GM18873 (cell line): ENCODE results near the gene COL13A1.

Source experiments
- ATAC-seq: cut with Tn5 transposase; IDR thresholded peaks from one replicate; pipeline ENCODE4 v1.9.1; 2021; ENCODE audit warnings: mild to moderate bottlenecking, moderate library complexity, moderate number of reproducible peaks; ENCODE audit not compliant: unreplicated experiment, low FRiP score

The COL13A1 gene

GRCh38 chr10:69801434-69802315 is at the start of gene COL13A1:
Gene COL13A1 (plus strand): TSS chr10:69801906. CDS start chr10:69802424, 518 bp downstream.
- ATAC-seq = no peak

DNA sequence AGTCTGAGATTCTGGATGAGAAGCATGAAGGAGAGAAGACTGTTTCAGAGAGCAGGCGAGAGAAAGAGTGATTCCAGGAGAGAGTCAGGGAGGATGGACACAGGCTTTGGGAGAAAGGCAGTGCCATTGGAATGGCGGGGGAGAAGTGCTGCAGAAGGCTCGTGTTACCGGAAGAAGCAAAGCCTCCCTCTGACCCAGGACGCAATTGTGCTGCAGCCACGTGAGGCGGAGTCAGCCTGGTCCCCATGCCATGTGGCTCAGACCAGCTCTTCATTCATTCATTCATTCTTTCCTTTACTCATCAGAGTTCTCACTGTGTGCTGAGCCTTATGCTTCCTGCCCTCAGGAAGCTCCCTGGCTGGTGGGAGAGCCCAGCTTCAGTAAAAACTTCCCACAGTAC is 49.2 kb upstream of the COL13A1 start:
- no peak for ATAC-seq

DNA sequence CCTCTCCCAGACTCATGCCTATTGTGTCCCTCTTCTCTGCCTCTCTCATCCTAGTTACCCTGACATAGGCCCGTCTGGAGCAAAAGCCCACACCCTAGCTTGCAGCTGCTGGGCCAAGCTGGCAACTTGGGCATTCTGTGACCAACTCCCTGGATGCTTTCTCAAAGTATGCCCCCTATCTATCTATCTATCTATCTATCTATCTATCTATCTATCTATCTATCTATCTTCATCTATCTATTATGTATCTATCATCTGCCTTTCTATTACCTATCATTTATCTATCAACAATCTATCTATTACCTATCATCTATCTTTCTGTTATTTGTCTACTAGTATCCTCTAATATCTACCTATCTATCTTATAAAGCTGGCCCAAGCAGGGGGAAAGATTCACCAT is 45.4 kb upstream of the COL13A1 start:
- no peak for ATAC-seq

DNA sequence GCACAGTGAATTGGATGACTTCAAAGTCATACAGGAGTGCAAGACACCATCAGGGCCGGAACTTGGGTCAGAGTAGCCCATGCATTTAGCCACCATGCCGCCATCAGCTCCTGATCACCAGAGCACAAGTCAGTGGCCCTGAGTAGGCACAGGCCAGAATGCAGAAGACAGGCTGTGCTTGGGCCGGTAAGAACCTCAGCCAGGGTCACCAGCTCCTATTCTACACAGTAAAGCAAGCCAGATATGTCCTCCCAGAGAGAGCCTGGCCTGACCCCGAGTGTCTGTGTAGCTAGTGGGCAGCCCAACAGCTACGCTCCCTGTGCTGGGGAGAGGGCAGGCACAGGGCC is 44.5 kb upstream of the COL13A1 start:
- no peak for ATAC-seq

DNA sequence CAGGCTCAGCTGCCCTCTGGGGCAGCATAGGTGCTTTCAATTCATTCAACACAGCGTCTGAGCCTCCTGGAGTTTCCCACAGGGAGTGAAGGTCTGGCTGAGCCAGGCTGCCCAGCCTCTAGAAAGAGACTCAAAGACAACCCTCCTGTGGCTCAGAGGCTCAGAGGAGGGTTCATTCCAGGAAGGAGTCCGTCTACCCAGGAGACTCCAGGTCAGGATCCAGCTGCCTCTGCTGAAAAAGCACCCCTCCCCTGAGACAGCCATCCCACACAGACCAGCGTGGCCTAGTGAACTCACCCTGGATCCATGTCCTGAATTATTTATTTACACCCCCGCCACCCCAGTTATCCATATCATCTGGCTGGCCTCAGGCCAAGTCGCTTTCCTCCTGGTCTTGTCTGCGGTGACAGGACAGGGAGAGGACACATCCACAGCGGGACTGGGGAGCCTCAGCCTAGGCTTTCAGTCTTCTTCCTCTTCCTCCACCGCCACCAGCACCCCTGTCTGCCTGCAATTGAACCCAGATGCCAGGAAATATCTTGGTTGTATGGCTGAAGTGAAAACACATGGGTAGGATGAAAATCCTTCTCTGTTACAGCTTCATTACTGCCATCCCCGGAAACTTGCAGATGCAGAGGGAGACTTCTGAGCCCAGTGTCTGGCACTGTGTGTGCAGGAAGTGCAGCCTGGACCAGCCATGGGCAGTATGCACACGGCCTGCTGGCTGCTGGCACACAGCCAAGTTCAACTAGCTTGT is 44.0 kb upstream of the COL13A1 start:
- no peak for ATAC-seq

DNA sequence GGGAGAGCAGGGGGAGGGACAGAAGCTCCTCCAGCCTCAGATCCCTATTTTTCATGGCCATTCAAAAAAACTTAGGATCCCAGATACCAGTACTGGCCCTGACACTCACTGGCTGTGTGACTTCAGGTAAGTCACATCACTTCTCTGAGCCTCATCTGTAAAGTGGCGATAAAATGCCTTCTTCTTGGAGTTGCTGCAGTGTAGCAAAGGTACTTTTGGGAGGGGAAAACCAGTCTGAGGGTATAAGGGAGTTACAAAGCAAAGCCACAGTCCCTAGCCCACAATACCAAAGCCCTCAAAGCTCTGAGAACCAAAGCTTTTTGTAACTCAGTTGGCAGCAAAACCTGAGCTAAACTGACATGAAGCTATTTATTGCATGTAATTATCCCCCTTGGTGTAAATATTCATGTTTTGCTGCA is 43.4 kb upstream of the COL13A1 start:
- no peak for ATAC-seq

- no peak for ATAC-seq
Measured at GRCh38 chr10:69759641-69760040, 42.1 kb upstream of the COL13A1 start.

DNA sequence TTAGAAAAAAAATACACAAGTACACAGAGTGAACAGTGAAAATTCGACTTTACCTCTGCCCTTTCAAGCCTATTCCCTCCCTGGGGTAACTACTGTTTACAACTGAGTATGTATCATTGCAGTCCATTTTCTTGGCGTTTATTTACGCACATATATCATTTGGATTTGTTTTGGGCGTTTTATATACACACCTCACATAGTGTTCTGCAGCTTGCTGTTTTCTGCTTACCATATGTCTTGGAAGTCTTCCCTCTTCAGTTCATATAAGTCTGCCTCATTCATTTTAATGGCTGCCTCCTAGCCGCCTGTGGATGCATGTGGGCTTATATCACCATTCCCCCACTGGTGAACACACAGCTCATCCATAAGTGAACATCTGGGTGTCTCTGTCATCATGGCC is 41.6 kb upstream of the COL13A1 start:
- ATAC-seq = no peak

DNA sequence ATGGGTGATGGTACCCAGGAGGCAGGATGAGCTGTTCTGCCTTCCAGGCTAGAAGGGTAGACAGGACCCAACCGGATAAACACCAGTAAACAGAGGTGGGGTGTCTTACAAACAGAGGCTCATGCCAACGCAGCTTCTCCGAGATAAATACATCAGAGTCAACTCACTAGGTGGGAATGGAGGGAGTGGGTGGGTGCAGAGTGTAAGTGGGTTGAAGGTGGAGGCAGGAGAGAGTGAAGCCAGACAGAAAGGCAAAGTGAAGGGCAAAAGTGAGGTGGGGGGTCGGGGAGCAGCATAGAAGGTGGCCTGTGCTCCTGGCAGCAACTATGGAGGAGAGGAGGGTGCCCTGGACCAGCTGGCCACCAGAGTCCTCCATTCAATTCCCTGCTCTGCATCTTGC is 40.4 kb upstream of the COL13A1 start:
- no peak for ATAC-seq

DNA sequence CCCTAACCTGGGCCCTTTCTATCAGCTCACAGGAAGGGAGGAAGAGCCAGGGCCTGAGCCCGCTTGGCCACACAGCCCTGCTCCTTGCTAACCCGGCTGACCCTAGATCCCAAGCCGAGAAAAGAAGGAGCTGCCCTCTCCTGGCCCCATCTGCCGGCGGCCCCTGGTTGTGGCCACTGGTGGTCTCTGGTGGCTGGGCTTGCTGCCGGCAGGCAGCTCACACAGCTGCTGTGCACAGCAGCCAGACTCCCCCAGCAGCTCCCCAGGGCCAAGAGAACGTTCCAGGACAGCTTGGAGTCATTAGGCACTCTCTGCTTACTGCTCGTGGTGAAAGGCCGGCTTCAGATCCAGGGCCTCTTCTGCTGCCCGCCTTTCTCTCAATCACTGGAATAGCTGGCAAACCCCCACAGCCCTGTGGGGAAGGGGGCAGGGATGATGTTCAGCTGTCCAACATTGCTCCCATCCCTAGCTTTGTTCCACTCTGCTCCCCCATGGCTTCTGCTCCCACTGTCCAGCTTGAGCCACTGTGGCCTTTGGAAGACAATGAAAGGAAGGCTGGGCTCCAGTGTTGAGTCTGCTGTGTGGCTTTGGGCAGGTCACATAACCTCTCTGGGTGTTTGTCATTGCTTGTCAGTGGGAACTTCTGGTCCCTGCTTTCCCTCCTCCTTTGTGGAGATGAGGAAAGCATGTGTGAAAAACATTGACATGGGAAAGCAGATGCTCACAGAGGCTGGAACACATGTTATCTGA is 35.4 kb upstream of the COL13A1 start:
- ATAC-seq = no peak

DNA sequence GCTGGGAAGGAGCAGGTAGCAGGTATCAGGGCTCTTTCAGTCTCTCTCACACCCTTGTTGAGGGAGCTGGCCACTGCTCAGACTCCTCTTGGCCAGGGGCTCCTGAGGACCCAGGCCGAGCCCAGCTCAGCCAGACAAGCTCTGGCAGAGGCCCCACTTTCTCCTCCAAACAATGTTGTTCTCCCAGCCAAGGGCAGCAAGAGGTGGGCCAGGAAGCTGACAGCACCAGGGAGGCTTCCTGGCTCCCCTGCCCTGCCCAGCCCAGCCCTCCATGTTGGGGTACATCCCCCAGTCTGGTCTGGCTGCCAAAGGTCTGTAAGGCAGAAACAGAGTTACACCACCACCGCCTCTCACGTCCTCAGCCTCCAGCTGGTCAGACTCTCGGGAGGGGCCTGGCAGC is 33.9 kb upstream of the COL13A1 start:
- ATAC-seq = no peak

- ATAC-seq = no peak
Measured at GRCh38 chr10:69768386-69768785, 33.3 kb upstream of the COL13A1 start.

DNA sequence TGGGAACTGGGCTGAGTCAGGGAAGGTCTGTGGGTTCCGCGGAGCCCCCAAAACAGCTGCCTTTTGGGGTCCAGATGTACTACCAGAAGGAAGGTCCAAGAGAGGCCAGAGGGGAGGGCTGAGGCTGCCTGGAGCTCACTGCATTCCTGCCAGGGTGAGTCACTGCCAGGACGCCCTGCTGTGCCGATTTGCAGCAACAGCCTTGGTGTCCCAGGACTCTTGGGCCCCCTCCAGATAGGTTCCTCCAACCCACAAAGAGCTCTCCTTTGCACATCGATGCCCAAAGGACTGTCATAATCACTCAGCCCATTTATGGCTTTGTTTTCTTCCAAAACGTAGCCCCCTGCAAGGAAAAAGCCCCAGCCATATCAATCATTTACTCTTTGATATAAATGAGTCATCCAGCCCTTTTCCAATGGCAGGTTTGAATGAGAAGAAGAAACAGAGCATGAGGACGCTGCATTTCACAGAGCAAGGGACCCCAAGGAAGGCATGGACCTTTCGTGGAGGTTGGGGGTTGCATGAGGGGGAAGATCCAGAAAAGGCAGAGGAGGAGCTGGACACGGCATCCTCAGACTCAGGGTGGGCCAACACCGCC is 32.2 kb upstream of the COL13A1 start:
- no peak for ATAC-seq

- no peak for ATAC-seq
Measured at GRCh38 chr10:69772933-69773704, 28.6 kb upstream of the COL13A1 start.

DNA sequence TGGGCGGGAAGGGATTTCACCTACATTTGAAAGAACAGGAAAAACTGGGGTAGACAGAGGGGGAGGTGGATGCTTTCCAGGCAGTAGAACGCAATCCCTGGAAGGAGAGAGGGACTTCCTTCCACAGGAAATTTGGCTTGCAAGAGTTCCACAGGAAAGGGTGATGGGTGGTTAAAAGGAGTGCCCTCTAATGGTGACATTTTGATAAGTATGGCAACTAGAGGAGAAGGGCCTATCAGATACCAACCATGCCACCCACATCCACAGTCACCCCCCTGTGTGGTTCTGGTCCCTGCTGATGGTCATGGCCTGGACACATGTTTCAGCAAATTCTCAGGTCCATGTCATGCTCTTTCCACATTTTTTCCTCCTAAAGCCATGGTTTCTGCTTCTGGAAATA is 27.1 kb upstream of the COL13A1 start:
- ATAC-seq = no peak

DNA sequence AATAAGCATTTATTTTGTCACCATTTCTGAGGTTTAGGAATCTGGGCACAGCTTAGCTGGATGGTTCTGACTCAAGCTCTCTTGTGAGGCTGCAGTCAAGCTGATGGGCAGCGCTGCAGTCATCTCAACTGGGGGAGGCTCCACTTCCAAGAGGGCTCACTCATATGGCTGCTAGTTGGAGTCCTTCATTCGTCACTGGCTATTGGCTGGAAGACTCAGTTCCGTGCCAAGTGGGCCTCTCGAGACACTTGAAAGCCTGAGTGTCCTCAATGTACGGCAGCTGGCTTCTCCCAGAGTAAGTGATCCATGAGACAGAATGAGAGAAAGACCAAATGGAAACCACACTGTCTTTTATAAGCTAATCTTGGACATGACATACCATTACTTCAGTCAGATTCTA is 21.6 kb upstream of the COL13A1 start:
- ATAC-seq = no peak

DNA sequence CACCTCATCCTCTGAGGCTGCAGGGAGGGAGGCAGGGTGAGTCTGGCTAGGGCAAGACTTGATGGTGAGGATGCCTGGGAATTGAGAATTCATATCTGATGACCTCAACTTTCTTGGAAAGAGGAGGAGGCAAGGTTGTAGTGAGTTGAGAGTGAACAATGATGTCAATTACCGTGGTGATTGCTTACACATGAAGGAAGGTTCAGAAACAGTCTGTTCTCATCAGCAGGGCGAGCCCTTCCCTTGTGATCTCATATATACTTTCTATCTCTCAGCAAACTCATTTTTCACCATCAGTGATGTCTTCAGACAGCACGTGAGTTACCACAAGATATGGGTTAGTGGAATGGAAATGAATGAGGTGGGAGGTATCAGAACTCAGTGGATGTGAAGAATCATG is 20.1 kb upstream of the COL13A1 start:
- no peak for ATAC-seq

- no peak for ATAC-seq
Measured at GRCh38 chr10:69783515-69783914, 18.2 kb upstream of the COL13A1 start.

DNA sequence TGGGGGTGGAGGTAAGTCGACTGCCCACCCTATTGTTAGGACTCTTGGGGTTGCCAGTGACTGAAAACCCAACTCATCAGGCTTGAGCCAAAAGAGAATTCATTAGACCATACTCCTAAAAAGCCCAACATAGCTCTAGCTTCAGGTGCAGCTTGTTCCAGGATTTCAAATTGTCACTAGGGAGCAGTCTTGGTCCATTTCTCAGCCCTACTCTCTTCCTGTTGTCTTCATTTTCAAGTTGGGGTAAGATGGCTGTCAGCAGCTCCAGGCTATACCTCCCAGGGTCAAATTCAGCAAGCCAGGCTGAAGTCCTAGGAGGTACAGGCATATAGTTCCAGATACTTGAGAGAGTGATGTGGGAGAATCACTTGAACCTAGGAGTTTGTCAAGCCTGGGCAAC is 14.9 kb upstream of the COL13A1 start:
- no peak for ATAC-seq

DNA sequence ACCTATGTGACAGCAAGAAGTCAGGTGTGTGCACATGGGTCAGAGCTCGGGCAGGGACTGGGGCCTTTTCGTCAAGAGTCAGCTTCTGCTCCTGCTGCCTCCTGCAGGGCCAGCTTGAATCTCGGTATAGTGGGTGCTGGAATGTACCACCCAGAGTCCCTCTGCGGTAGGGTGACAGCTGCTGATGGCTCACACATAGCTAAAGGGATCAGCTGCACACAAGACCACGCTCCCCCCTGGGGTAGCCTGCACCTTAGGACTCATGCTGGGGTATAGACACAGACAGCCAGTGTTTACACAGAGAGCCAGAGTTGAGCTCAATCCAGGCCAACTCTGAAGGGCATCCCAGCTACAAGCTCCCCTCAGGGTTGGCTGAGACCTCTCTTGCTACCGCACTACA is 14.0 kb upstream of the COL13A1 start:
- no peak for ATAC-seq
